Measurements from ENCODE around the gene TCEA3.

Gene TCEA3

GRCh38 chr1:23459338-23459757, 34.8 kb upstream of the TCEA3 start:
- no peak overlapping the region for H3K27ac ChIP-seq
- no peak for TF ChIP-seq CTCF (conservative IDR thresholded peaks at IDR 0.05; ENCODE audit: low read depth)
- ChIA-PET POLR2A (ENCODE audit: low non-redundant PET) (no interaction called here), CTCF (no interaction called here)
- DNase-seq (ENCODE audit: low spot score): no peak

DNA sequence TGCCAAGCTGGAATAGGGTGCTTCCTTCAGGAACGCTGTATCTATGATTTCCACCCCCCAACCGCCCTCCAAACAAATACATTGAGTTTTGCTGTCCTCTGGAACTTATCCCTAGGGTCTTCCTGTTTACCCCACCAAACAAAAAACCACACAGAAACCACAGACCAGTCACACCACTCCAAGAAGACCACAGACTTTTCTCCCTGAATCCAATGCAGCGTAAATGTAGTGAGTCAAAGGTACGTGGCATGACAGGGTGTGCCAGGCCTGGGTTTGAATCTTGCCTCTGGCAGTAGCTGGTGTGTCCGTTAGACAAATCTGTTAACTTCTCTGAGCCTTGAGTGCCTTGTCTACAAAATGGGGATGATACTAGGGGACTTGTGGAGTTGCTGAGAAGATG, 31.7 kb upstream of the TCEA3 start:
- ChIA-PET POLR2A (ENCODE audit: low non-redundant PET) (no interaction called here), CTCF (interaction anchor here (0.7 kb wide), 1 partner anchor 142 kb away, joined by 3 read pairs; no protein-coding TSS in a partner anchor)
- TF ChIP-seq CTCF (conservative IDR thresholded peaks at IDR 0.05; ENCODE audit: low read depth): no peak

GRCh38 chr1:23453455-23454000, 29.0 kb upstream of the TCEA3 start:
- ChIA-PET POLR2A (ENCODE audit: low non-redundant PET) (no interaction called here), CTCF (interaction anchor here (0.7 to 0.8 kb wide), 3 partner anchors 10 to 357 kb away, joined by 3 read pairs; no protein-coding TSS in a partner anchor)
- H3K27ac ChIP-seq: no peak overlapping the region
- no peak for DNase-seq (ENCODE audit: low spot score)
- TF ChIP-seq CTCF (conservative IDR thresholded peaks at IDR 0.05; ENCODE audit: low read depth): no peak

More for the DNA sequence above, 31.7 kb upstream of the TCEA3 start:
- DNase-seq (ENCODE audit: low spot score): peak; percentile 39
- no peak overlapping the region for H3K27ac ChIP-seq

GRCh38 chr1:23452011-23452411, 27.5 kb upstream of the TCEA3 start:
- POLR2A ChIA-PET (ENCODE audit: low non-redundant PET): interaction anchor here (0.5 to 1.1 kb wide), 2 partner anchors 27 to 242 kb away, joined by 3 read pairs; no protein-coding TSS in a partner anchor
- H3K27ac ChIP-seq: peak overlapping the region; percentile 43
- peak; percentile 89 for DNase-seq (ENCODE audit: low spot score)
- no peak for TF ChIP-seq CTCF (conservative IDR thresholded peaks at IDR 0.05; ENCODE audit: low read depth)
- CTCF ChIA-PET: interaction anchor here (0.6 to 1.2 kb wide), 3 partner anchors 45 to 177 kb away, joined by 3 to 5 read pairs (median 3); no protein-coding TSS in a partner anchor

GRCh38 chr1:23451441-23451840, 26.9 kb upstream of the TCEA3 start:
- no peak for DNase-seq (ENCODE audit: low spot score)
- ChIA-PET CTCF (interaction anchor here (0.6 to 1.2 kb wide), 3 partner anchors 12 to 177 kb away, joined by 3 to 5 read pairs (median 4); no protein-coding TSS in a partner anchor), POLR2A (ENCODE audit: low non-redundant PET) (interaction anchor here (1.1 kb wide), 1 partner anchor 28 kb away, joined by 3 read pairs; no protein-coding TSS in a partner anchor)
- TF ChIP-seq CTCF (conservative IDR thresholded peaks at IDR 0.05; ENCODE audit: low read depth): no peak
- peak overlapping the region; percentile 43 for H3K27ac ChIP-seq

DNA sequence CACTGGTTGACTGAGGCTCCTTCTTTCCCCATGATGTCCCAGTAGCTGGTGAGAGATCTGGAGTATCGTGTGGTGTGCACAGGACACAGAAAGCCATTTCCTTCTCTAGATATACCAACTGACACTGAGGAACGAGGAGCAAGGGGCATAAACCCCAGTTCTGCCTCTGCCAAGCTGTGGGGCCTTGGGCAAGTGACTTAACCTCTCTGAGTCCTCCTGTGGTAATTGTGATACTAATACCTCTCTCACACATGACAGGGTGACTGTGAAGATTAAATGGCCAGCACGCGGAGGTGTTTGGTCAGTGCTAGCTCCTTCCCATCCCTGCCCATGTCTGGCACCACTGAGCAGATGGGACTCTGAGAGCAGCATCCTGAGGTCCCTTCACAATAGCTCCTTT, 26.3 kb upstream of the TCEA3 start:
- ChIA-PET CTCF (interaction anchor here (0.6 kb wide), 1 partner anchor 13 kb away, joined by 4 read pairs; no protein-coding TSS in a partner anchor), POLR2A (ENCODE audit: low non-redundant PET) (no interaction called here)
- no peak for DNase-seq (ENCODE audit: low spot score)
- no peak overlapping the region for H3K27ac ChIP-seq
- TF ChIP-seq CTCF (conservative IDR thresholded peaks at IDR 0.05; ENCODE audit: low read depth): no peak

Measured in RWPE1 (cell line).